ENCODE results near the gene GPN2. TPM values are rescaled to one million over a fixed set of nuclear protein-coding genes. Genes with fewer than 3 reads are reported as not detected.
A peak's percentile ranks its signal among the peaks of the same experiment; 100 is the strongest.

The GPN2 gene
- polyA plus RNA-seq, 2 of the 4 experiments (the other 2 are of a cell fraction), result 16.9 to 18.1 TPM

DNA sequence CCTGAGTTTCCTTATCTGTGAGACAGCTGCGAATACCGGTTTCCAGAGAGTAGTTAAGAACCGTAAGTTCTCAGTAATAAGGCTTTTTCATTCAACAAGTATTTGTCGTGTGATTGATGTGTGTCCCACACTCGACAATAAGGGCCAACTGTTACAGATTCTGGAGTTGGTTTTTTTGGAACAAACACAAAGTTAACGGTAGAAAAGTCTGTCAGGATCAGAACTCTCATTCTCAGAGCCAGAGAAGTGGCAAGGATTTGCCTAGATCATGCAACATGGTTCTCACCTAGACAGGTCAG, 32.3 kb upstream of the GPN2 start:
- TF ChIP-seq HOXA7 (CRISPR knock-in tag; IDR thresholded peaks at IDR 0.05) (no peak), NPAS2 (CRISPR knock-in tag; IDR thresholded peaks at IDR 0.05; ENCODE audit: borderline replicate concordance) (no peak), ZSCAN20 (CRISPR knock-in tag; IDR thresholded peaks at IDR 0.05) (no peak), CHD2 (IDR thresholded peaks at IDR 0.05; ENCODE audit: low read length, partially characterized antibody) (no peak), HEYL (CRISPR knock-in tag; IDR thresholded peaks at IDR 0.05) (no peak), CHD4 (IDR thresholded peaks at IDR 0.05; ENCODE audit: borderline replicate concordance) (no peak), TP53 (CRISPR knock-in tag; IDR thresholded peaks at IDR 0.05) (no peak), BHLHE40 (IDR thresholded peaks at IDR 0.05; ENCODE audit: low read depth, low read length) (no peak)
- TF ChIP-seq, protein P1, sequence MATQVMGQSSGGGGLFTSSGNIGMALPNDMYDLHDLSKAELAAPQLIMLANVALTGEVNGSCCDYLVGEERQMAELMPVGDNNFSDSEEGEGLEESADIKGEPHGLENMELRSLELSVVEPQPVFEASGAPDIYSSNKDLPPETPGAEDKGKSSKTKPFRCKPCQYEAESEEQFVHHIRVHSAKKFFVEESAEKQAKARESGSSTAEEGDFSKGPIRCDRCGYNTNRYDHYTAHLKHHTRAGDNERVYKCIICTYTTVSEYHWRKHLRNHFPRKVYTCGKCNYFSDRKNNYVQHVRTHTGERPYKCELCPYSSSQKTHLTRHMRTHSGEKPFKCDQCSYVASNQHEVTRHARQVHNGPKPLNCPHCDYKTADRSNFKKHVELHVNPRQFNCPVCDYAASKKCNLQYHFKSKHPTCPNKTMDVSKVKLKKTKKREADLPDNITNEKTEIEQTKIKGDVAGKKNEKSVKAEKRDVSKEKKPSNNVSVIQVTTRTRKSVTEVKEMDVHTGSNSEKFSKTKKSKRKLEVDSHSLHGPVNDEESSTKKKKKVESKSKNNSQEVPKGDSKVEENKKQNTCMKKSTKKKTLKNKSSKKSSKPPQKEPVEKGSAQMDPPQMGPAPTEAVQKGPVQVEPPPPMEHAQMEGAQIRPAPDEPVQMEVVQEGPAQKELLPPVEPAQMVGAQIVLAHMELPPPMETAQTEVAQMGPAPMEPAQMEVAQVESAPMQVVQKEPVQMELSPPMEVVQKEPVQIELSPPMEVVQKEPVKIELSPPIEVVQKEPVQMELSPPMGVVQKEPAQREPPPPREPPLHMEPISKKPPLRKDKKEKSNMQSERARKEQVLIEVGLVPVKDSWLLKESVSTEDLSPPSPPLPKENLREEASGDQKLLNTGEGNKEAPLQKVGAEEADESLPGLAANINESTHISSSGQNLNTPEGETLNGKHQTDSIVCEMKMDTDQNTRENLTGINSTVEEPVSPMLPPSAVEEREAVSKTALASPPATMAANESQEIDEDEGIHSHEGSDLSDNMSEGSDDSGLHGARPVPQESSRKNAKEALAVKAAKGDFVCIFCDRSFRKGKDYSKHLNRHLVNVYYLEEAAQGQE (IDR thresholded peaks at IDR 0.05), result no peak
- TF ChIP-seq, protein P2, sequence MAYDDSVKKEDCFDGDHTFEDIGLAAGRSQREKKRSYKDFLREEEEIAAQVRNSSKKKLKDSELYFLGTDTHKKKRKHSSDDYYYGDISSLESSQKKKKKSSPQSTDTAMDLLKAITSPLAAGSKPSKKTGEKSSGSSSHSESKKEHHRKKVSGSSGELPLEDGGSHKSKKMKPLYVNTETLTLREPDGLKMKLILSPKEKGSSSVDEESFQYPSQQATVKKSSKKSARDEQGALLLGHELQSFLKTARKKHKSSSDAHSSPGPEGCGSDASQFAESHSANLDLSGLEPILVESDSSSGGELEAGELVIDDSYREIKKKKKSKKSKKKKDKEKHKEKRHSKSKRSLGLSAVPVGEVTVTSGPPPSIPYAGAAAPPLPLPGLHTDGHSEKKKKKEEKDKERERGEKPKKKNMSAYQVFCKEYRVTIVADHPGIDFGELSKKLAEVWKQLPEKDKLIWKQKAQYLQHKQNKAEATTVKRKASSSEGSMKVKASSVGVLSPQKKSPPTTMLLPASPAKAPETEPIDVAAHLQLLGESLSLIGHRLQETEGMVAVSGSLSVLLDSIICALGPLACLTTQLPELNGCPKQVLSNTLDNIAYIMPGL (CRISPR knock-in tag; IDR thresholded peaks at IDR 0.05; ENCODE audit: borderline replicate concordance), result no peak
- TF ChIP-seq, protein P3, sequence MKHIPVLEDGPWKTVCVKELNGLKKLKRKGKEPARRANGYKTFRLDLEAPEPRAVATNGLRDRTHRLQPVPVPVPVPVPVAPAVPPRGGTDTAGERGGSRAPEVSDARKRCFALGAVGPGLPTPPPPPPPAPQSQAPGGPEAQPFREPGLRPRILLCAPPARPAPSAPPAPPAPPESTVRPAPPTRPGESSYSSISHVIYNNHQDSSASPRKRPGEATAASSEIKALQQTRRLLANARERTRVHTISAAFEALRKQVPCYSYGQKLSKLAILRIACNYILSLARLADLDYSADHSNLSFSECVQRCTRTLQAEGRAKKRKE (CRISPR knock-in tag; IDR thresholded peaks at IDR 0.05; ENCODE audit: low read depth), result no peak
- H3K27ac ChIP-seq, result peak overlapping the region; percentile 90 to 98

DNA sequence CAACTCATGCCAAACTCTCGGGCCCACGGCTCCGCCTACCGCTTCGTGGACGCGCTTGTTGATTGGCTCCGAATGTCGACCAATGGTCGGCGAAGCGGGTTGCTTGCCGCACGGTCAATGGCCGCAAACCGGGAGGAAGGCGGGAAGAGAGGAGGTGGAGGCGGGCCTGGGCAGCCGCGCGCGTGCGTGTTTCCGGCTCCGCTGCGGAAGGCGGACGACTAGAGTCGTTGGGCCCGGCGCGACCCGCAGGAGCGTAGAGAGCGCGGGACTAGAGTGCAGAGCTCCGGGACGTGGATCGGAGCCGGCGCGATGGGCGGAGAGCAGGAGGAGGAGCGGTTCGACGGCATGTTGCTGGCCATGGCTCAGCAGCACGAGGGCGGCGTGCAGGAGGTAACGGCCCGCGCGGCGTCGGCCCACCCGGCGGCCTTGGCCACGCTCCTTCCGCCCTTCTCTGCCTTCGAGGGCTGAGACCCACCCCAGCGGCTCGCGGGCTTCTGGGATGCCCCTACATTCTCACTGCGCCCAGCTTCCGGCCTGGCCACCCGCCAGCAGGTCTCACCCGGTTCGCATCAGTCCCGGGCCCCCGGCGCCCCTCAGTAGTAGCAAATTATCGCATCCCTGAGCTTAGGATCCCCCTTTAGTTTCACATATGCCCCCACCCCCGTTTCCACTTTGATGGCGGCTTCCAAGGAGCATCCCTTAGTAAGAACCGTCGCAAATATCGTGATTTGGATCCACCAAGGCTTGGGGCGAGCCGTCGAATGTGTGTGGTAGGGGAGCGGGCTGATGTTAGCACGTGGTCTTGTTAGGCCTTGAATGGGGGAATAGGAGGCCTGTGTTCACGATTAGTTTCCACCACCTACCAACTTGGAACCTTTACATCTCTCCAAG, 31.7 kb upstream of the GPN2 start, which contains the start of gene NUDC:
TSS of gene NUDC (plus strand) at position 204 of the 891 bp plus-strand sequence. CDS start at position 310, 106 bp downstream.
- Histone ChIP-seq H3K9me3 (no peaks in the 10 kb centered on the region), H3K4me1 (peaks cover 18% of the 10 kb centered on the region), H3K4me2 (peak within 1 kb of the TSS; percentile 99), H3K27ac (peak within 1 kb of the TSS; percentile 90 to 98), H3K4me3 (peak within 1 kb of the TSS; percentile 98)
- no peak for FAIRE-seq
- peak; percentile 90 to 95 for DNase-seq (ENCODE audit: low read depth in 1 of 2, low spot score in 1 of 2)
- WGBS (ENCODE audit: missing lambda C conversion rate), result 4% methylated on average over 17 of the region's 83 CpGs
- CTCF ChIA-PET, result interaction anchor here (1.4 kb wide), 1 partner anchor 35 kb away, joined by 3 read pairs; no protein-coding TSS in a partner anchor
- POLR2A ChIA-PET, result no interaction called here
- peak; percentile 98 for ATAC-seq
- TF ChIP-seq, protein P4, sequence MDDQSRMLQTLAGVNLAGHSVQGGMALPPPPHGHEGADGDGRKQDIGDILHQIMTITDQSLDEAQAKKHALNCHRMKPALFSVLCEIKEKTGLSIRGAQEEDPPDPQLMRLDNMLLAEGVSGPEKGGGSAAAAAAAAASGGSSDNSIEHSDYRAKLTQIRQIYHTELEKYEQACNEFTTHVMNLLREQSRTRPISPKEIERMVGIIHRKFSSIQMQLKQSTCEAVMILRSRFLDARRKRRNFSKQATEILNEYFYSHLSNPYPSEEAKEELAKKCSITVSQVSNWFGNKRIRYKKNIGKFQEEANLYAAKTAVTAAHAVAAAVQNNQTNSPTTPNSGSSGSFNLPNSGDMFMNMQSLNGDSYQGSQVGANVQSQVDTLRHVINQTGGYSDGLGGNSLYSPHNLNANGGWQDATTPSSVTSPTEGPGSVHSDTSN (IDR thresholded peaks at IDR 0.05), result peak; percentile 48
- TF ChIP-seq RFX5 (IDR thresholded peaks at IDR 0.05) (no peak), POLR2A (IDR thresholded peaks at IDR 0.05; ENCODE audit: low read length) (peak; percentile 74), ZSCAN20 (CRISPR knock-in tag; IDR thresholded peaks at IDR 0.05) (no peak), MYC (IDR thresholded peaks at IDR 0.05; ENCODE audit: borderline replicate concordance, low read length) (no peak), NR3C1 (IDR thresholded peaks at IDR 0.05) (no peak), TP53 (CRISPR knock-in tag; IDR thresholded peaks at IDR 0.05) (peak; percentile 41; the same call in 1 of the 2 replicates), NPAS2 (CRISPR knock-in tag; IDR thresholded peaks at IDR 0.05; ENCODE audit: borderline replicate concordance) (no peak), CHD4 (IDR thresholded peaks at IDR 0.05; ENCODE audit: borderline replicate concordance) (no peak), FOSB (CRISPR knock-in tag; IDR thresholded peaks at IDR 0.05) (no peak), RNF2 (IDR thresholded peaks at IDR 0.05; ENCODE audit: borderline replicate concordance, low read depth) (no peak)
- TF ChIP-seq, protein P5, sequence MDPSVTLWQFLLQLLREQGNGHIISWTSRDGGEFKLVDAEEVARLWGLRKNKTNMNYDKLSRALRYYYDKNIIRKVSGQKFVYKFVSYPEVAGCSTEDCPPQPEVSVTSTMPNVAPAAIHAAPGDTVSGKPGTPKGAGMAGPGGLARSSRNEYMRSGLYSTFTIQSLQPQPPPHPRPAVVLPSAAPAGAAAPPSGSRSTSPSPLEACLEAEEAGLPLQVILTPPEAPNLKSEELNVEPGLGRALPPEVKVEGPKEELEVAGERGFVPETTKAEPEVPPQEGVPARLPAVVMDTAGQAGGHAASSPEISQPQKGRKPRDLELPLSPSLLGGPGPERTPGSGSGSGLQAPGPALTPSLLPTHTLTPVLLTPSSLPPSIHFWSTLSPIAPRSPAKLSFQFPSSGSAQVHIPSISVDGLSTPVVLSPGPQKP (IDR thresholded peaks at IDR 0.05; ENCODE audit: low read depth, low read length), result no peak
- TF ChIP-seq, protein P2 (CRISPR knock-in tag; IDR thresholded peaks at IDR 0.05; ENCODE audit: borderline replicate concordance), result no peak
- TF ChIP-seq, protein P6, sequence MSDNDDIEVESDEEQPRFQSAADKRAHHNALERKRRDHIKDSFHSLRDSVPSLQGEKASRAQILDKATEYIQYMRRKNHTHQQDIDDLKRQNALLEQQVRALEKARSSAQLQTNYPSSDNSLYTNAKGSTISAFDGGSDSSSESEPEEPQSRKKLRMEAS (IDR thresholded peaks at IDR 0.05), result peak; percentile 91
- TF ChIP-seq, protein P7, sequence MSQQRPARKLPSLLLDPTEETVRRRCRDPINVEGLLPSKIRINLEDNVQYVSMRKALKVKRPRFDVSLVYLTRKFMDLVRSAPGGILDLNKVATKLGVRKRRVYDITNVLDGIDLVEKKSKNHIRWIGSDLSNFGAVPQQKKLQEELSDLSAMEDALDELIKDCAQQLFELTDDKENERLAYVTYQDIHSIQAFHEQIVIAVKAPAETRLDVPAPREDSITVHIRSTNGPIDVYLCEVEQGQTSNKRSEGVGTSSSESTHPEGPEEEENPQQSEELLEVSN (IDR thresholded peaks at IDR 0.05; ENCODE audit: borderline replicate concordance, low read depth), result peak; percentile 83

More for the DNA sequence above, 32.3 kb upstream of the GPN2 start:
- DNase-seq (ENCODE audit: low read depth in 1 of 2, low spot score in 1 of 2) (no peak), ATAC-seq (no peak), FAIRE-seq (no peak)
- H3K4me2 ChIP-seq, result peak overlapping the region; percentile 99
- POLR2A ChIA-PET, result no interaction called here
- WGBS (ENCODE audit: missing lambda C conversion rate), result 30% methylated on average over 6 of the region's 6 CpGs
- CTCF ChIA-PET, result no interaction called here
- H3K4me3 ChIP-seq, result peak overlapping the region; percentile 98
- H3K9me3 ChIP-seq, result no peaks in the 10 kb centered on the region
- peaks cover 18% of the 10 kb centered on the region for H3K4me1 ChIP-seq
